Loucy (cell line): ENCODE data around the gene HS6ST2.

Source experiments
- EZH2phosphoT487 ChIP-seq: fragments of 200-600 bp; IDR thresholded peaks from 2 replicates; pipeline ENCODE4 v1.6.1; 2018; ENCODE audit warnings: antibody characterized with exemption, mild to moderate bottlenecking, moderate library complexity, borderline replicate concordance
- TF ChIP-seq, protein P1 (sequence below): fragments of 200-600 bp; sonication (generic); conservative IDR thresholded peaks from 2 replicates; pipeline ENCODE4 v1.5.1; 2014; ENCODE audit warnings: mild to moderate bottlenecking, antibody characterized with exemption, low read length

DNA sequence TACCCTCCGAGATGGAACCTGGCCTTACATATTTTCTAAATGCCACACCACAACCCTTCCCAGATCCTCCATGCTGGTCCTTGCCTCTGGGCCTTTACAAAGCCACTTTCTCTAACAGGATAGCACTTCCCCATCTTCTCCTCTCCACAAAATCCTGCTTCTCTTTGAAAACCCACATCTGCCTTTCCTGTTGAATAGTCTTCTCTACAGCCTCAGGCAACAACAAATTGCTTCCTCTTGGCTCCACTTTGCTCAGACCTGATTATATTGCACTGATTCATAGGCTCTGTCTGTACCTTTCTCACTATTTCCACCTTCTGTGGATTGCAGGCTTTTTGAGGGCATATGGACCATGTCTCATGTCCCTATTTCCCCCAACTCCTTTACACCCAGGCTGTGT is 265.9 kb downstream of the HS6ST2 start:
- TF ChIP-seq, protein P1, sequence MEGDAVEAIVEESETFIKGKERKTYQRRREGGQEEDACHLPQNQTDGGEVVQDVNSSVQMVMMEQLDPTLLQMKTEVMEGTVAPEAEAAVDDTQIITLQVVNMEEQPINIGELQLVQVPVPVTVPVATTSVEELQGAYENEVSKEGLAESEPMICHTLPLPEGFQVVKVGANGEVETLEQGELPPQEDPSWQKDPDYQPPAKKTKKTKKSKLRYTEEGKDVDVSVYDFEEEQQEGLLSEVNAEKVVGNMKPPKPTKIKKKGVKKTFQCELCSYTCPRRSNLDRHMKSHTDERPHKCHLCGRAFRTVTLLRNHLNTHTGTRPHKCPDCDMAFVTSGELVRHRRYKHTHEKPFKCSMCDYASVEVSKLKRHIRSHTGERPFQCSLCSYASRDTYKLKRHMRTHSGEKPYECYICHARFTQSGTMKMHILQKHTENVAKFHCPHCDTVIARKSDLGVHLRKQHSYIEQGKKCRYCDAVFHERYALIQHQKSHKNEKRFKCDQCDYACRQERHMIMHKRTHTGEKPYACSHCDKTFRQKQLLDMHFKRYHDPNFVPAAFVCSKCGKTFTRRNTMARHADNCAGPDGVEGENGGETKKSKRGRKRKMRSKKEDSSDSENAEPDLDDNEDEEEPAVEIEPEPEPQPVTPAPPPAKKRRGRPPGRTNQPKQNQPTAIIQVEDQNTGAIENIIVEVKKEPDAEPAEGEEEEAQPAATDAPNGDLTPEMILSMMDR, result no peak
- TF ChIP-seq EZH2phosphoT487, result no peak
